ENCODE measurements around the gene PASK. TPM values are rescaled to one million over a fixed set of nuclear protein-coding genes. Genes with fewer than 3 reads are reported as not detected.

The PASK gene
- total RNA-seq, 1 experiment from 2014 or later: 21.1 TPM

DNA sequence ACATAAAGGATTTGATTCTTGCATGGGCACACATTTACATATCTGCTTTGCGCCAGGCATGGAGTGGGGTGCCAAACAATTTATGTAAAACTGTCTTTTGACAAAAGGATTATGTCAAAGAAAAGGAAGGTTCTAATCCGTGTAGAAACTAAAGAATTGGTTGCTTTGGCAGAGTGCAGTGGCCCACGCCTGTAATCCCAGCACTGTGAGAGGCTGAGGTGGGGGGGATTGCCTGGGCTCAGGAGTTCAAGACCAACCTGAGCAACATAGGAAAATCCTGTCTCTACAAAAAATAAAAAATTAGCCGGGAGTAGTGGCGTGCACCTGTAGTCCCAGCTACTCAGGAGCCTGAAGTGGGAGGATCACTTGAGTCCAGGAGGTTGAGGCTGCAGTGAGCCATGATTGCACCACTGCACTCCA is 46.1 kb downstream of the PASK start:
- H3K27me3 Mint-ChIP-seq (ENCODE audit: insufficient read depth, unreplicated experiment): no peaks in the 10 kb centered on the region
- intact Hi-C loops (cut with micrococcal nuclease; ENCODE audit: unreplicated experiment): no loop called here
- Histone ChIP-seq H3K36me3 (ENCODE audit: control insufficient read depth, insufficient read depth, low read length) (no peaks in the 10 kb centered on the region), H3K9me3 (no peaks in the 10 kb centered on the region), H3K4me1 (no peaks in the 10 kb centered on the region), H3K4me3 (ENCODE audit: low read depth, low read length) (peak overlapping the region; percentile 84), H3K27me3 (replicated peaks; ENCODE audit: control insufficient read depth, insufficient read depth, low read length) (no peaks in the 10 kb centered on the region)
- no peaks in the 10 kb centered on the region for H3K4me1 Mint-ChIP-seq (ENCODE audit: low read depth, unreplicated experiment)
- ChIA-PET CTCF (interaction anchor here (0.7 kb wide), 1 partner anchor 18 kb away, joined by 3 read pairs; no protein-coding TSS in a partner anchor), POLR2A (no interaction called here)
- no peak for DNase-seq
- no TSS peak for BruUV-seq (replicated peaks)
- H3K36me3 Mint-ChIP-seq (ENCODE audit: insufficient read depth, unreplicated experiment): peaks cover 7% of the 10 kb centered on the region
- no peaks in the 10 kb centered on the region for H3K9me3 Mint-ChIP-seq (ENCODE audit: unreplicated experiment)
- TF ChIP-seq, protein P1, sequence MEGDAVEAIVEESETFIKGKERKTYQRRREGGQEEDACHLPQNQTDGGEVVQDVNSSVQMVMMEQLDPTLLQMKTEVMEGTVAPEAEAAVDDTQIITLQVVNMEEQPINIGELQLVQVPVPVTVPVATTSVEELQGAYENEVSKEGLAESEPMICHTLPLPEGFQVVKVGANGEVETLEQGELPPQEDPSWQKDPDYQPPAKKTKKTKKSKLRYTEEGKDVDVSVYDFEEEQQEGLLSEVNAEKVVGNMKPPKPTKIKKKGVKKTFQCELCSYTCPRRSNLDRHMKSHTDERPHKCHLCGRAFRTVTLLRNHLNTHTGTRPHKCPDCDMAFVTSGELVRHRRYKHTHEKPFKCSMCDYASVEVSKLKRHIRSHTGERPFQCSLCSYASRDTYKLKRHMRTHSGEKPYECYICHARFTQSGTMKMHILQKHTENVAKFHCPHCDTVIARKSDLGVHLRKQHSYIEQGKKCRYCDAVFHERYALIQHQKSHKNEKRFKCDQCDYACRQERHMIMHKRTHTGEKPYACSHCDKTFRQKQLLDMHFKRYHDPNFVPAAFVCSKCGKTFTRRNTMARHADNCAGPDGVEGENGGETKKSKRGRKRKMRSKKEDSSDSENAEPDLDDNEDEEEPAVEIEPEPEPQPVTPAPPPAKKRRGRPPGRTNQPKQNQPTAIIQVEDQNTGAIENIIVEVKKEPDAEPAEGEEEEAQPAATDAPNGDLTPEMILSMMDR (IDR thresholded peaks at IDR 0.05; ENCODE audit: insufficient read depth in 1 of 2, low read depth in 1 of 2, low read length in 1 of 2, severe bottlenecking in 1 of 2, unreplicated experiment in 1 of 2): no peak
- peak overlapping the region; percentile 84 for H3K4me3 Mint-ChIP-seq (ENCODE audit: unreplicated experiment)
- peak overlapping the region; percentile 89 for H3K27ac Mint-ChIP-seq (ENCODE audit: unreplicated experiment)

DNA sequence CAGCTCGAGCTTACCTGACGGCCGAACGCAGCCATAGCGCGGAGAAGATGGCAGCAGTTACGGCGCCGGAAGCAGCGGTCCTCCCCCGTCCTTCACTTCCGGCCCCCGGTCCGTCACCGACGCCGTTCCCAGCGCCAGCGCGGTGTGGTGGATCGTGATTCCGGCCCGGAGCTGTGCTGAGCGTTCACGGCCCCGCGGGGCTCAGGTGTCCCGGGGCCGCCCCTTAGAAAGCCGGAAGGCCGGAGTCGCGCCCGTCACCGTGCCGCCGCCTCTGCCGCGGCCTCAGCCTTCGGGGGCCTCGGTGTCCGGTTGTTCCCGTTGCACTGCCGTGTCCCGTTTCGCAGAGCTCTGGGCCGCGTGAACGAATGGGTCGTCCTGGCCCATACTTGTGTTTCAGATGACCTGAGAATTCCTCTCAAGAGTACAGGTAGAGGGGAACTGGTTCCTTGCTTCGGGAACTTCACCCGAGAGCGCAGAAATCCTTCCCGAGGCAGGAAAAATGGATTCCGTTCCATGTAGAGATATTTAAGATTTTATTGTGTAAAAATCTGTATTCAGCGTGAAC is 47.0 kb downstream of the PASK start, which contains the start of gene MTERF4:
Gene MTERF4, minus strand, starts transcription at position 49 of the 565 bp plus-strand sequence. Its CDS starts 14 bp downstream, at position 35.
- H3K4me3 Mint-ChIP-seq (ENCODE audit: unreplicated experiment): peak within 1 kb of the TSS; percentile 84
- BruUV-seq (replicated peaks): TSS peak; percentile 89
- POLR2A ChIA-PET: interaction anchor here (0.8 kb wide), 3 partner anchors 9 to 47 kb away, joined by 3 to 5 read pairs (median 4); partner anchors contain the start of gene PASK
- intact Hi-C loops (cut with micrococcal nuclease; ENCODE audit: unreplicated experiment): no loop called here
- peak within 1 kb of the TSS; percentile 84 for H3K4me3 ChIP-seq (ENCODE audit: low read depth, low read length)
- H3K36me3 ChIP-seq (ENCODE audit: control insufficient read depth, insufficient read depth, low read length): no peaks in the 10 kb centered on the region
- DNase-seq: peak; percentile 85 to 88
- no peaks in the 10 kb centered on the region for H3K9me3 ChIP-seq
- peak within 1 kb of the TSS; percentile 89 for H3K27ac Mint-ChIP-seq (ENCODE audit: unreplicated experiment)
- peaks cover 7% of the 10 kb centered on the region for H3K36me3 Mint-ChIP-seq (ENCODE audit: insufficient read depth, unreplicated experiment)
- H3K27me3 ChIP-seq (replicated peaks; ENCODE audit: control insufficient read depth, insufficient read depth, low read length): no peaks in the 10 kb centered on the region
- no peaks in the 10 kb centered on the region for H3K4me1 ChIP-seq
- TF ChIP-seq, protein P1 (IDR thresholded peaks at IDR 0.05; ENCODE audit: insufficient read depth in 1 of 2, low read depth in 1 of 2, low read length in 1 of 2, severe bottlenecking in 1 of 2, unreplicated experiment in 1 of 2): no peak
- H3K4me1 Mint-ChIP-seq (ENCODE audit: low read depth, unreplicated experiment): no peaks in the 10 kb centered on the region
- H3K27me3 Mint-ChIP-seq (ENCODE audit: insufficient read depth, unreplicated experiment): no peaks in the 10 kb centered on the region
- CTCF ChIA-PET: no interaction called here
- H3K9me3 Mint-ChIP-seq (ENCODE audit: unreplicated experiment): no peaks in the 10 kb centered on the region

DNA sequence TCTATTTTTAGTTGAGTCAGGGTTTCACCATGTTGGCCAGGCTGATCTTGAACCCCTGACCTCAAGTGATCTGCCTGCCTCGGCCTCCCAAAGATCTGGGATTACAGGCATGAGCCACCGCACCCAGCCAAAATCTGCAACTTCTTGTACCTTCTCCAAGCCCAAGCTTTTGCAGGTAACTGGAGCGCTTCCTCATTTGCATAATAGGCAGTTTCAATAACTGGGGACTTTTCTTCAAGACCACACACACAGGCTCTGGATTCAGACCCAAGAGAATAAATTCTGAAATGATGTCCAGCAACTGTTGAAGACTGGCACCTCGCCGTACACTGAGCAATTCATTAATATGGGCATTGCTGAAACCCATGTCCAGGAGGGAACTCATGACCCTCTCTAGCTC is 50.0 kb downstream of the PASK start:
- Mint-ChIP-seq H3K9me3 (ENCODE audit: unreplicated experiment) (no peaks in the 10 kb centered on the region), H3K4me3 (ENCODE audit: unreplicated experiment) (no peak overlapping the region), H3K4me1 (ENCODE audit: low read depth, unreplicated experiment) (no peaks in the 10 kb centered on the region), H3K27ac (ENCODE audit: unreplicated experiment) (no peak overlapping the region), H3K27me3 (ENCODE audit: insufficient read depth, unreplicated experiment) (no peaks in the 10 kb centered on the region), H3K36me3 (ENCODE audit: insufficient read depth, unreplicated experiment) (peaks cover 20% of the 10 kb centered on the region)
- Histone ChIP-seq H3K4me1 (no peaks in the 10 kb centered on the region), H3K9me3 (no peaks in the 10 kb centered on the region), H3K36me3 (ENCODE audit: control insufficient read depth, insufficient read depth, low read length) (no peaks in the 10 kb centered on the region), H3K27me3 (replicated peaks; ENCODE audit: control insufficient read depth, insufficient read depth, low read length) (no peaks in the 10 kb centered on the region), H3K4me3 (ENCODE audit: low read depth, low read length) (no peak overlapping the region)
- POLR2A ChIA-PET: no interaction called here
- intact Hi-C loops (cut with micrococcal nuclease; ENCODE audit: unreplicated experiment): no loop called here
- no peak for DNase-seq
- TF ChIP-seq, protein P1 (IDR thresholded peaks at IDR 0.05; ENCODE audit: insufficient read depth in 1 of 2, low read depth in 1 of 2, low read length in 1 of 2, severe bottlenecking in 1 of 2, unreplicated experiment in 1 of 2): no peak
- CTCF ChIA-PET: no interaction called here
- BruUV-seq (replicated peaks): no TSS peak

Measured in Caco-2 (cell line).